Activated CD4-positive, alpha-beta memory T cell treated with anti-CD3 and anti-CD28 coated beads for 36 hours (primary cell): ENCODE results near the gene SHB. TPM values are rescaled to one million over a fixed set of nuclear protein-coding genes. Genes with fewer than 3 reads are reported as not detected.

Source experiments
- CTCF ChIA-PET: fragments of 350-600 bp; sonication (Branson Sonifier 250); formaldehyde crosslinking; loops from one replicate; lab custom pipeline; 2021; ENCODE audit warnings: antibody characterized with exemption, inconsistent platforms; lab: Charles Lee
- POLR2A ChIA-PET: fragments of 350-600 bp; sonication (Branson Sonifier 250); formaldehyde crosslinking; loops from one replicate; lab custom pipeline; 2021; ENCODE audit warnings: antibody characterized with exemption; lab: Charles Lee
- DNase-seq: peaks from one replicate; pipeline ENCODE4 v3.0.0-alpha.2; 2020
- H3K27ac Mint-ChIP-seq: one replicate; pipeline ENCODE4 v1.8.0; 2021; ENCODE audit warnings: mixed read lengths
- H3K27me3 Mint-ChIP-seq: one replicate; pipeline ENCODE4 v1.8.0; 2021; ENCODE audit warnings: mixed read lengths
- H3K36me3 Mint-ChIP-seq: one replicate; pipeline ENCODE4 v1.8.0; 2021; ENCODE audit warnings: mixed read lengths
- H3K4me1 Mint-ChIP-seq: one replicate; pipeline ENCODE4 v1.8.0; 2021; ENCODE audit warnings: low read depth, mixed read lengths
- H3K4me3 Mint-ChIP-seq: one replicate; pipeline ENCODE4 v1.8.0; 2021; ENCODE audit warnings: mild to moderate bottlenecking, mixed read lengths
- H3K9me3 Mint-ChIP-seq: one replicate; pipeline ENCODE4 v1.8.0; 2021; ENCODE audit warnings: mixed read lengths
- intact Hi-C: fragments of 100-400 bp; cut with micrococcal nuclease; formaldehyde crosslinking; loops from one replicate; pipeline ENCODE4 v1.15.1; 2023
- total RNA-seq, 2 experiments: library from RNA; stranded (reverse); gene quantifications; one replicate each; pipeline ENCODE4 v1.2.3, GENCODE V29; 2021

The SHB gene
- total RNA-seq, 2 experiments from 2014 or later = 1.1 to 1.2 TPM

- Mint-ChIP-seq H3K4me1 (no peaks in the 10 kb centered on the region), H3K27ac (no peak overlapping the region), H3K36me3 (no peaks in the 10 kb centered on the region), H3K27me3 (no peaks in the 10 kb centered on the region), H3K4me3 (no peak overlapping the region), H3K9me3 (no peaks in the 10 kb centered on the region)
- no peak for DNase-seq
- intact Hi-C loops = no loop called here
- ChIA-PET POLR2A (no interaction called here), CTCF (no interaction called here)
Measured at GRCh38 chr9:37983381-37984067, 85.5 kb downstream of the SHB start.

GRCh38 chr9:37979844-37980243, 89.2 kb downstream of the SHB start:
- no peak for DNase-seq
- H3K9me3 Mint-ChIP-seq = no peaks in the 10 kb centered on the region
- POLR2A ChIA-PET = no interaction called here
- H3K4me1 Mint-ChIP-seq = no peaks in the 10 kb centered on the region
- H3K36me3 Mint-ChIP-seq = no peaks in the 10 kb centered on the region
- H3K27me3 Mint-ChIP-seq = no peaks in the 10 kb centered on the region
- intact Hi-C loops = no loop called here
- H3K27ac Mint-ChIP-seq = no peak overlapping the region
- CTCF ChIA-PET = no interaction called here
- no peak overlapping the region for H3K4me3 Mint-ChIP-seq

- H3K4me3 Mint-ChIP-seq = no peak overlapping the region
- H3K9me3 Mint-ChIP-seq = no peaks in the 10 kb centered on the region
- H3K4me1 Mint-ChIP-seq = no peaks in the 10 kb centered on the region
- intact Hi-C loops = no loop called here
- no peak overlapping the region for H3K27ac Mint-ChIP-seq
- no peaks in the 10 kb centered on the region for H3K36me3 Mint-ChIP-seq
- POLR2A ChIA-PET = no interaction called here
- CTCF ChIA-PET = no interaction called here
- DNase-seq = no peak
- no peaks in the 10 kb centered on the region for H3K27me3 Mint-ChIP-seq
Measured at GRCh38 chr9:37978983-37979382, 90.0 kb downstream of the SHB start.

- Mint-ChIP-seq H3K27me3 (no peaks in the 10 kb centered on the region), H3K36me3 (no peaks in the 10 kb centered on the region)
Measured at GRCh38 chr9:37978481-37978864, 90.6 kb downstream of the SHB start.

GRCh38 chr9:37977851-37978480, 91.1 kb downstream of the SHB start:
- DNase-seq = no peak
- intact Hi-C loops = no loop called here
- POLR2A ChIA-PET = no interaction called here
- CTCF ChIA-PET = no interaction called here
- H3K4me3 Mint-ChIP-seq = no peak overlapping the region
- H3K4me1 Mint-ChIP-seq = no peaks in the 10 kb centered on the region
- H3K36me3 Mint-ChIP-seq = no peaks in the 10 kb centered on the region
- no peaks in the 10 kb centered on the region for H3K27me3 Mint-ChIP-seq
- no peaks in the 10 kb centered on the region for H3K9me3 Mint-ChIP-seq
- H3K27ac Mint-ChIP-seq = no peak overlapping the region

More at GRCh38 chr9:37978481-37978864, 90.6 kb downstream of the SHB start:
- Mint-ChIP-seq H3K4me3 (no peak overlapping the region), H3K4me1 (no peaks in the 10 kb centered on the region), H3K27ac (no peak overlapping the region), H3K9me3 (no peaks in the 10 kb centered on the region)
- DNase-seq = no peak
- intact Hi-C loops = no loop called here
- ChIA-PET CTCF (no interaction called here), POLR2A (no interaction called here)

- Mint-ChIP-seq H3K27ac (no peak overlapping the region), H3K27me3 (no peaks in the 10 kb centered on the region), H3K4me1 (no peaks in the 10 kb centered on the region), H3K36me3 (no peaks in the 10 kb centered on the region), H3K9me3 (no peaks in the 10 kb centered on the region), H3K4me3 (no peak overlapping the region)
- no peak for DNase-seq
- POLR2A ChIA-PET = no interaction called here
- intact Hi-C loops = no loop called here
- CTCF ChIA-PET = no interaction called here
Measured at GRCh38 chr9:37976714-37977477, 92.1 kb downstream of the SHB start.

GRCh38 chr9:37975639-37976038, 93.4 kb downstream of the SHB start:
- ChIA-PET CTCF (no interaction called here), POLR2A (no interaction called here)
- H3K4me3 Mint-ChIP-seq = no peak overlapping the region
- no peaks in the 10 kb centered on the region for H3K36me3 Mint-ChIP-seq
- H3K4me1 Mint-ChIP-seq = no peaks in the 10 kb centered on the region
- intact Hi-C loops = no loop called here
- DNase-seq = no peak
- no peak overlapping the region for H3K27ac Mint-ChIP-seq
- H3K9me3 Mint-ChIP-seq = no peaks in the 10 kb centered on the region
- no peaks in the 10 kb centered on the region for H3K27me3 Mint-ChIP-seq

- no peaks in the 10 kb centered on the region for H3K4me1 Mint-ChIP-seq
- H3K27me3 Mint-ChIP-seq = no peaks in the 10 kb centered on the region
- ChIA-PET POLR2A (no interaction called here), CTCF (no interaction called here)
- no peak overlapping the region for H3K4me3 Mint-ChIP-seq
- no peaks in the 10 kb centered on the region for H3K36me3 Mint-ChIP-seq
- intact Hi-C loops = no loop called here
- DNase-seq = no peak
- H3K9me3 Mint-ChIP-seq = no peaks in the 10 kb centered on the region
- no peak overlapping the region for H3K27ac Mint-ChIP-seq
Measured at GRCh38 chr9:37974506-37975173, 94.4 kb downstream of the SHB start.

GRCh38 chr9:37972351-37972848, 96.6 kb downstream of the SHB start:
- ChIA-PET POLR2A (no interaction called here), CTCF (no interaction called here)
- no peaks in the 10 kb centered on the region for H3K36me3 Mint-ChIP-seq
- no peaks in the 10 kb centered on the region for H3K4me1 Mint-ChIP-seq
- H3K27me3 Mint-ChIP-seq = no peaks in the 10 kb centered on the region
- no peak for DNase-seq
- intact Hi-C loops = no loop called here
- H3K4me3 Mint-ChIP-seq = no peak overlapping the region
- no peak overlapping the region for H3K27ac Mint-ChIP-seq
- H3K9me3 Mint-ChIP-seq = no peaks in the 10 kb centered on the region

- ChIA-PET POLR2A (no interaction called here), CTCF (no interaction called here)
- no peak overlapping the region for H3K4me3 Mint-ChIP-seq
Measured at GRCh38 chr9:37971691-37972090, 97.3 kb downstream of the SHB start.

GRCh38 chr9:37971108-37971459, 97.9 kb downstream of the SHB start:
- Mint-ChIP-seq H3K4me1 (peaks cover 2% of the 10 kb centered on the region), H3K27ac (no peak overlapping the region), H3K27me3 (no peaks in the 10 kb centered on the region), H3K9me3 (no peaks in the 10 kb centered on the region), H3K4me3 (no peak overlapping the region), H3K36me3 (no peaks in the 10 kb centered on the region)
- peak; percentile 30 for DNase-seq
- CTCF ChIA-PET = no interaction called here
- POLR2A ChIA-PET = no interaction called here
- intact Hi-C loops = no loop called here

More at GRCh38 chr9:37971691-37972090, 97.3 kb downstream of the SHB start:
- Mint-ChIP-seq H3K27ac (no peak overlapping the region), H3K9me3 (no peaks in the 10 kb centered on the region), H3K27me3 (no peaks in the 10 kb centered on the region), H3K4me1 (no peaks in the 10 kb centered on the region), H3K36me3 (no peaks in the 10 kb centered on the region)
- no peak for DNase-seq
- intact Hi-C loops = no loop called here
